ENCODE results near the gene PLPP1.

PLPP1 gene

DNA sequence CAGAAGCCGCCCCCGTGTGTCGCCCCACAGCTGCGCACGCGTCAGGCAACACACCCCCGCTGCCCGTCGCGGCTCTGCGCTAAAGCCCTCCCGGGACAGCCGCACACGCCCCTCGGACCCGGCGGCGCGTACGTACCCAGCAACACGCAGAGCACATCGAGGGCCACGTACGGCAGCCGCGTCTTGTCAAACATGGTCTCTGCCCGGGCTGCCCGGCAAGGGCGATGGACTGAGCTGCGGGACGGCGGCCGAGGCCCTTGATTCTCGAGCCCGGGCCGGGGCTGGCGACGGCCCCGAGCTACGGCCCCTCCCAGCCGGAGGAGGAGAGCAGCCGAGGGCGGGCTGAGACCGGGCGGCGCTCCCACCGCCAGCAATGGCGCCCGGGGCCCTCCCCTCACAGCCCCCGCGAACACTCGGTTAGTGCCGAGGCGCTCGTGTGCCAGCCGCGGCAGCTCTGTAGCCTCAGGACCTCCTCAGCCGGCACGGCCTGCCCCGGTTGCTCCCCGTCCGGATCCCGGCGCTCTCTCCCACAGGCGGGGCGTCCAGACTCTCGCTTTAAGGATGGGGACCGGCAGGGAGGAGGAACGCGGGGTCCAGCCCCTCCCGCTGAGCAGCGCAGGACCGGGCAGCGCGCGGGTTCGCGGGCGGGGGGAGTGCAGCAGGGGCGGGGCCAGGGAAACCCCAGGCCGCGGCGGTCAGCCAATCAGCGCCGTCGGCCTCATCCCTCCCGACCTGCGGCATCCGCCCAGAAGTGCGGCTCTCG lies at the start of gene PLPP1:
TSS of gene PLPP1 (minus strand) at position 529 of the 763 bp plus-strand sequence. CDS start at position 194, 335 bp downstream.
- peak; percentile 98 for DNase-seq

- no peak for DNase-seq
These were observed 48.8 kb upstream of the PLPP1 start for GRCh38 chr5:55583578-55583977.

GRCh38 chr5:55582256-55582655 lies 47.5 kb upstream of the PLPP1 start:
- no peak for DNase-seq

GRCh38 chr5:55580042-55580441 lies 45.3 kb upstream of the PLPP1 start:
- DNase-seq: no peak

DNA sequence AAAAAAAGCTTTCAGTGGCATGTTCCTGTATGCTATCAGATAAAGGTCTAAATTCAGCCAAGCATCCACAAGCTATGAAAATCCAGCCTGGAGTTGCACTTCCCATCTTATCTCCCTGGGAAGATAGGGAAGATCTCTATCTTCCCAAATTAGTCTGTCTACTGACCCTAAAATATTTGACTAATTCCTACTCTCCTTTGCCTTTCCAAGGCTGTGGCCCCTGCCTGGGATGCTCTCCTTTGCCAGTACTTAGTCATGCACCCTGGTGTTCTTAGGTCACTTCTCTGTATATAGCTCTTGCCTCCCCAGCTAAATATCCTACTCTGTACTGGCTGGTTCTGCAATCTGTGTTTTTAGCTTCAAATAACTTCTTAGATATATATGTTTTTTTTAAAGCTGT lies 44.0 kb upstream of the PLPP1 start:
- DNase-seq: no peak

- peak; percentile 42 for DNase-seq
These were observed 42.7 kb upstream of the PLPP1 start for GRCh38 chr5:55577353-55578060.

GRCh38 chr5:55576661-55577060 lies 41.9 kb upstream of the PLPP1 start:
- no peak for DNase-seq

DNA sequence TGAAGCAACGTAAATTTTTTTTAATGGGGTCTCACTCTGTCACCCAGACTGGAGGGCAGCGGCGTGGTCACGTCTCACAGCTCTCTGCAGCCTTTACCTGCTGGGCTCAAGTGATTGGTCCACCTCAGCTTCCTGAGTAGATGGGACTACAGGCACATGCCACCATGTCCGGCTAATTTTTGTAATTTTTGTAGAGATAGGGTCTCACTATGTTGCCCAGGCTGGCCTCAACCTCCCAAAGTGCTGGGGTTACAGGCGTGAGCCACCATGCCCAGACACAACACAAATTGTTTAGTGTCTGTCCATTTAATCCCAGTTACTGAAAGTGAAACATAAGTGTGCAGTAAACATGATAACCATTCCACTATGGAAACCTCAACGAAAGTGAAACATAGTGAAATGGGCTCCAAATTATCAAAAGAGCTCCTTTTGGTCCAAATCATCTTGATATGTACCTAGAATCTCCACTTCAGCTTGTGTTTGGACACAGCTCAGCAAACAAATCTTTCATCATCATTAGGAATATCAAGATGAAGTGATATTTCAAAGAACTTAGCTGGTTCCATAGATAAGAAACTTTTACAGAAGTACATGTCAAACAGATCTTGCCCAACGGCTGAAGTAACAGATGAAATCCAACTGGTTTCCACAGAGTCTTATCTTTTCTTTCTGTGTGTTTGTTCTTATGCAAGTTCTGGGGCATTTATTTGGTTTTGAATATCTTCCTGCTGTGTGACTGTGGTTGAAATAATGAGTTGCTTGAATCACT lies 41.2 kb upstream of the PLPP1 start:
- no peak for DNase-seq

GRCh38 chr5:55572600-55572999 lies 37.8 kb upstream of the PLPP1 start:
- DNase-seq: no peak

- DNase-seq: no peak
These were observed 37.3 kb upstream of the PLPP1 start for GRCh38 chr5:55572020-55572419.

DNA sequence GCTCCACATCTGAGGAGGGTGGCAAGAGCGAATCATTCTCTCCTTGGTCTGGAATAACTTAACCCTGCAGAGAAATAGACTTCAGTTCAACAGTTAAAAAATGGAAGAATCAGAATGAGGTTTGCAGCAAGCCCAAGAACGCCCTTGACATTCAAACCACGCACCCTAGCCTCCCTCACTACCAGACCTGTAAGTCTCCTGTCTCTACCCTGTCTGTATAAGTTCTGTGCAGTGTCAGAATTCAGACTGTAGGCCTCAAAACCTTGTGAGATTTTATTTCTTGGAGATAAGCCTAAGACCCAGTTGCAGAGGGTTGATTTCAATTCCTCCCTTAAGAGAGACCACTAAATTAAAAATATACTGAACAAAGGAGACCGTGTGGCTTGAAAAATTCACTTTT lies 35.8 kb upstream of the PLPP1 start:
- no peak for DNase-seq

DNA sequence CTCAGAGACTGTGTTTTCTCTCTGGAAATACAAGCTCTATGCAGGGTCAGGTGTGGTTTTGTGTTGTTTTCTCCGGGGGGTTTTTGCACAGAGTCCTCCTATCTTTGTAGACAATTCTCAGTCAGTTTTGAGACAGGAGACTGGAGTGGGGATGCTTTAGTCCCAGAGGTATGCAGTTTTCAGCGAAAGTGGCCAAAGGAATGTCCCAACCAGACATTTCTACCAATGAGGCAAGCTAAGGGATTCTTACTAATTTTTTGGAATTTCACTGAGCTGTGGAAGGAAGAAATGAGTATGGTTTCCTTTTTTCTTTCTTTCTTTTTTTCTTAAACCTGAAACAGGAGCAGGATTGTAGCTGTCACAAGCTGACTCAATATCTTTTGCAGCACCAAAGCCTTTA lies 35.3 kb upstream of the PLPP1 start:
- no peak for DNase-seq

- DNase-seq: no peak
These were observed 34.7 kb upstream of the PLPP1 start for GRCh38 chr5:55569513-55569865.

DNA sequence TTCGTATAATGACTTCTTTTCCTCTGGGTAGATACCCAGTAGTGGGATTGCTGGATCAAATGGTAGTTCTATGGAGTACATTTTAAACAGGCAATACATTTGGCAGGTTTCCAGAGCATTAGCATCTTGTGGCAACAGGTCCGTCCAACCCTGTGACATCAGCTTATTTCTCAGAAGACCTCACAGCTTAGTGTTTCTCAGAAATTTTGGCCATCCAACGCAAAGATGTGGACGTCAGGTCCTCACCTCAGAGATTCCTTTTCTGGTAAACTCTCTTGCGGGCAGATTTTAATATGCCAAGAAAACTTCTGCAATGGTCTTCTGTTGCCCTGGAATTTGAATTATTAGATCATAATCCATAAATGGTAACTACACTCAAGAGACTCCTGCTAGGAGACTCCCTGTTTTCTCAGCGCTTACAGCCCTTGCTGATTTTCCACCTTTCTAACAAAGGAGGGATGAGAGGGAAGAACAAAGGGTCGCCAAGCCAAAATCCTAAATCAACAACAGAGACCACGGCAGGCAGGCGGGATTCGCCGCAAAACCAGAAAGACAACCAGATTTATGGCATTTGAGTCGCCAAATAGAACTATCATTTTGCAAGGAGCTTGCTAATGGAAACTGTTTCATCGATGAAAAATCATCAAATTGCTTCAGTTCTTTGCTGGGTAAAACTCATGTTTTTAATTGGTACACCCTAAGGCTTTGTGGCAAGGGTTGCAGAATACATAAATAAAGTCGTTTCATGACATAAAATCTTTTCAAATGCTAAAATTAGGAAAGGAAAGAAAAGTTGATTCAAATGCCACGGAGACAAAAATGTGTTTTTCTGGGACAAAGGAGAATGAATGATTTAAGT lies 34.1 kb upstream of the PLPP1 start:
- no peak for DNase-seq

GRCh38 chr5:55564721-55565120 lies 30.0 kb upstream of the PLPP1 start:
- DNase-seq: no peak

DNA sequence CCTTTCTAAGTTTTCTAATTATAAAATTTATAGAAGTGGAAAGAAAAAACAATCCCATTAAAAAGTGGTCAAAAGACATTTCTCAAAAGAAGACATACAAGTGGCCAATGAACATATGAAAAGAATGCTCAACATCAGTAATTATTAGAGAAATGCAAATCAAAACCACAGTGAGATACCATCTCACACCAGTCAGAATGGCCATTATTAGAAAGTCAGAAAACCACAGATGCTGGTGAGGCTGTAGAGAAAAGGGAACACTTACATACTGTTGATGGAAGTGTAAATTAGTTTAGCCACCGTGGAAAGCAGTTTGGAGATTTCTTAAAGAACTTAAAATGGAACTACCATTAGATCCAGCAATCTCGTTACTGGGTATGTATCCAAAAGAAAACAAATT lies 23.7 kb upstream of the PLPP1 start:
- DNase-seq: no peak

GRCh38 chr5:55557123-55557522 lies 22.4 kb upstream of the PLPP1 start:
- DNase-seq: no peak

DNA sequence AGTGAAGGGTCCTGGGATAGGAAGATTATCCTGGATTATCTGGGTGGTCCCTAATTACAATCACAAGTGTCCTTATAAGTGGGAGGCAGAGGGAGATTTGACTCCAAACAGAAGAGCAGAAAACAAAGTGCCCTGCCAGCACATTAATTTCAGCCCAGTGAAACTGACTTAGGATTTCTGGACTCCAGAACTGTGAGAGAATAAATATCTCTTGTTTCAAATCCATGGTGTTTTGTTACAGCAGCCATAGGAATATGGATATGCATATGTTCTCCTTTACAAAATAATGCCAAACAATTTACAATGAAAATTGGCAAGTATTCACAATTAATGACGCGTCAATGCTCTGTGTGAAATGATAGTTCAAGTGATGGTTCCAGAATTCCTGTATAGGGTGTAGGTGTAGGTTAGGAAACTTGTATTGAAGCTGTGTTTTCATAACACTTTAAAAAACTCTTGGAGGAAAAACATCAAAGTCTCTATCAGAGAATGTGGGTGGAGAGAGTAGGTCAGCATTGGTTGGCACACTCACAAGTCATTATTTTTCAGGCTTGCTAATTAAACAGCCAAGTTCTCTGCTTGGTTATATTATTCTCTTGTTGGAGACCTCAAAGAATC lies 19.9 kb upstream of the PLPP1 start:
- no peak for DNase-seq

GRCh38 chr5:55551904-55552303 lies 17.1 kb upstream of the PLPP1 start:
- DNase-seq: no peak

GRCh38 chr5:55551358-55551757 lies 16.6 kb upstream of the PLPP1 start:
- DNase-seq: no peak

GRCh38 chr5:55547781-55548180 lies 13.0 kb upstream of the PLPP1 start:
- no peak for DNase-seq

GRCh38 chr5:55546947-55547346 lies 12.2 kb upstream of the PLPP1 start:
- no peak for DNase-seq

Data from midbrain (tissue), 1 donor.